Hepatocyte (in vitro differentiated cells): ENCODE data around the gene DLG2.

Experiments
- EZH2 ChIP-seq: fragments of 200-600 bp; sonication (generic); IDR thresholded peaks from 2 replicates; pipeline ENCODE4 v1.6.1; 2016; ENCODE audit warnings: antibody characterized with exemption, mild to moderate bottlenecking, borderline replicate concordance
- TF ChIP-seq, protein P1 (sequence below): fragments of 200-600 bp; sonication (generic); IDR thresholded peaks from 2 replicates; pipeline ENCODE4 v1.5.1; 2016; ENCODE audit warnings: antibody characterized with exemption, mild to moderate bottlenecking; ENCODE audit not compliant: poor library complexity

DNA sequence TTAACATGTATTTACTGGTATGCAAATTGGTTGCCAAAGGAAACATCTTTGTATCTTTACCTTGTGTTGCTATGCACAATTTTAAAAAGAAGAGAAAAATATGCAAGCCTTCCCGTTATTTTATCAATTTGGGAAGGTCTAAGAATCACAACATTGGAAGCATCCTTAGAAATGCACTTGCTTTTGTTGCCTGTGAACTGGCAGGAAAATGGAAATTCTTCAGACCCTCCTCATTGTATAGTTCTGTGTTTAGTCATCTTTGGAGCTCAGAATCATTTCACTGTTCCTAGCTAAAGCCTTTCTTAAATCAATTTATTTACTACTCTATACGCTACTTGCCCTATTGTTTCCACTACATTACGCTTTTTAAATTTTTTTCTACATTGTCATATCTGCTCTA, 574.5 kb downstream of the DLG2 start:
- TF ChIP-seq, protein P1, sequence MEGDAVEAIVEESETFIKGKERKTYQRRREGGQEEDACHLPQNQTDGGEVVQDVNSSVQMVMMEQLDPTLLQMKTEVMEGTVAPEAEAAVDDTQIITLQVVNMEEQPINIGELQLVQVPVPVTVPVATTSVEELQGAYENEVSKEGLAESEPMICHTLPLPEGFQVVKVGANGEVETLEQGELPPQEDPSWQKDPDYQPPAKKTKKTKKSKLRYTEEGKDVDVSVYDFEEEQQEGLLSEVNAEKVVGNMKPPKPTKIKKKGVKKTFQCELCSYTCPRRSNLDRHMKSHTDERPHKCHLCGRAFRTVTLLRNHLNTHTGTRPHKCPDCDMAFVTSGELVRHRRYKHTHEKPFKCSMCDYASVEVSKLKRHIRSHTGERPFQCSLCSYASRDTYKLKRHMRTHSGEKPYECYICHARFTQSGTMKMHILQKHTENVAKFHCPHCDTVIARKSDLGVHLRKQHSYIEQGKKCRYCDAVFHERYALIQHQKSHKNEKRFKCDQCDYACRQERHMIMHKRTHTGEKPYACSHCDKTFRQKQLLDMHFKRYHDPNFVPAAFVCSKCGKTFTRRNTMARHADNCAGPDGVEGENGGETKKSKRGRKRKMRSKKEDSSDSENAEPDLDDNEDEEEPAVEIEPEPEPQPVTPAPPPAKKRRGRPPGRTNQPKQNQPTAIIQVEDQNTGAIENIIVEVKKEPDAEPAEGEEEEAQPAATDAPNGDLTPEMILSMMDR = no peak
- TF ChIP-seq EZH2 = no peak
